HepG2 (cell line): ENCODE results near the gene USP2. TPM values are rescaled to one million over a fixed set of nuclear protein-coding genes. Genes with fewer than 3 reads are reported as not detected.

ENCODE experiments used
- GABPB1 ChIP-seq: IDR thresholded peaks from 2 replicates; pipeline ENCODE4 v1.6.1; 2016; ENCODE audit warnings: mild to moderate bottlenecking, missing genetic modification reagents, moderate library complexity, missing compliant biosample characterization
- JDP2 ChIP-seq: sonication (generic); formaldehyde crosslinking; IDR thresholded peaks from 2 replicates; pipeline ENCODE4 v1.8.1; 2022; ENCODE audit warnings: missing genetic modification reagents, borderline replicate concordance
- JUN ChIP-seq: sonication (generic); formaldehyde crosslinking; IDR thresholded peaks from 2 replicates; pipeline ENCODE4 v1.4.0; 2020; ENCODE audit warnings: mild to moderate bottlenecking, missing genetic modification reagents
- NBN ChIP-seq: fragments of 450-650 bp; conservative IDR thresholded peaks from 2 replicates; pipeline ENCODE4 v1.6.1; 2017
- NFIC ChIP-seq: IDR thresholded peaks from 2 replicates; pipeline ENCODE4 v1.6.1; 2012; ENCODE audit warnings: mild to moderate bottlenecking, low read length, inconsistent platforms
- NR2F2 ChIP-seq: IDR thresholded peaks from 2 replicates; pipeline ENCODE4 v1.6.1; 2012; ENCODE audit warnings: low read depth, inconsistent platforms, borderline replicate concordance
- POGZ ChIP-seq: sonication (generic); formaldehyde crosslinking; IDR thresholded peaks from 2 replicates; pipeline ENCODE4 v1.4.0; 2020; ENCODE audit warnings: mild to moderate bottlenecking, missing genetic modification reagents
- REPIN1 ChIP-seq: sonication (generic); formaldehyde crosslinking; IDR thresholded peaks from 2 replicates; pipeline ENCODE4 v1.8.0; 2022; ENCODE audit warnings: missing genetic modification reagents, low read depth, mild to moderate bottlenecking, borderline replicate concordance
- SOX13 ChIP-seq, 3 experiments: fragments of 450-650 bp in 1 of 3; sonication (generic) in 1 of 3; formaldehyde crosslinking in 1 of 3; IDR thresholded peaks in 2 of 3; conservative IDR thresholded peaks in 1 of 3; 2 replicates each; pipeline versions ENCODE4 v1.5.0 to v1.6.1; 2016 to 2020; ENCODE audit warnings: antibody characterized with exemption in 1 of 3, mild to moderate bottlenecking in 1 of 3, missing compliant biosample characterization in 1 of 3, missing genetic modification reagents in 1 of 3, moderate library complexity in 1 of 3
- SP4 ChIP-seq: sonication (generic); formaldehyde crosslinking; IDR thresholded peaks from 2 replicates; pipeline ENCODE4 v1.8.1; 2023; ENCODE audit warnings: mild to moderate bottlenecking, missing genetic modification reagents
- ZNF441 ChIP-seq: sonication (generic); formaldehyde crosslinking; IDR thresholded peaks from 2 replicates; pipeline ENCODE4 v1.7.0; 2021; ENCODE audit warnings: missing genetic modification reagents, borderline replicate concordance
- ZNF446 ChIP-seq: sonication (generic); formaldehyde crosslinking; IDR thresholded peaks from 2 replicates; pipeline ENCODE4 v1.5.0; 2020; ENCODE audit warnings: mild to moderate bottlenecking, missing genetic modification reagents
- polyA plus RNA-seq, 8 experiments: library from polyadenylated mRNA; depleted of rRNA in 3 of 8; stranded (reverse) in 7 of 8; unstranded in 1 of 8; fragments of >200 nt; fragmentation: Illumina TruSeq in 4 of 8; extraction: Trizol in 4 of 8; gene quantifications; 2 replicates each; pipeline versions ENCODE4 v1.2.1 to v1.2.3, GENCODE V29; 2011 to 2016; ENCODE audit warnings: low read depth in 4 of 8, missing spikeins in 1 of 8, mixed read lengths in 1 of 8; ENCODE audit not compliant: insufficient read depth in 1 of 8
- total RNA-seq, 5 experiments: library from RNA; depleted of rRNA; stranded (reverse); fragments of >200 nt; fragmentation: Illumina TruSeq; extraction: Trizol; gene quantifications; 2 replicates each; pipeline ENCODE4 v1.2.3, GENCODE V29; 2016; ENCODE audit warnings: low read depth in 1 of 5
- TF ChIP-seq, protein P1 (sequence below): sonication (generic); formaldehyde crosslinking; IDR thresholded peaks from 2 replicates; pipeline ENCODE4 v1.4.0; 2020; ENCODE audit warnings: mild to moderate bottlenecking, missing genetic modification reagents
- TF ChIP-seq, protein P2 (sequence below): sonication (generic); formaldehyde crosslinking; IDR thresholded peaks from 2 replicates; pipeline ENCODE4 v1.4.0; 2020; ENCODE audit warnings: missing genetic modification reagents, mild to moderate bottlenecking, borderline replicate concordance
- TF ChIP-seq, protein P3 (sequence below): sonication (generic); formaldehyde crosslinking; IDR thresholded peaks from 2 replicates; pipeline ENCODE4 v1.4.0; 2020; ENCODE audit warnings: missing genetic modification reagents

The USP2 gene
- total and polyA plus RNA-seq, 2 of the 13 experiments (the other 11 are each of a cell fraction or from before 2014, with no cell fraction given), result 2.5 to 6.0 TPM

DNA sequence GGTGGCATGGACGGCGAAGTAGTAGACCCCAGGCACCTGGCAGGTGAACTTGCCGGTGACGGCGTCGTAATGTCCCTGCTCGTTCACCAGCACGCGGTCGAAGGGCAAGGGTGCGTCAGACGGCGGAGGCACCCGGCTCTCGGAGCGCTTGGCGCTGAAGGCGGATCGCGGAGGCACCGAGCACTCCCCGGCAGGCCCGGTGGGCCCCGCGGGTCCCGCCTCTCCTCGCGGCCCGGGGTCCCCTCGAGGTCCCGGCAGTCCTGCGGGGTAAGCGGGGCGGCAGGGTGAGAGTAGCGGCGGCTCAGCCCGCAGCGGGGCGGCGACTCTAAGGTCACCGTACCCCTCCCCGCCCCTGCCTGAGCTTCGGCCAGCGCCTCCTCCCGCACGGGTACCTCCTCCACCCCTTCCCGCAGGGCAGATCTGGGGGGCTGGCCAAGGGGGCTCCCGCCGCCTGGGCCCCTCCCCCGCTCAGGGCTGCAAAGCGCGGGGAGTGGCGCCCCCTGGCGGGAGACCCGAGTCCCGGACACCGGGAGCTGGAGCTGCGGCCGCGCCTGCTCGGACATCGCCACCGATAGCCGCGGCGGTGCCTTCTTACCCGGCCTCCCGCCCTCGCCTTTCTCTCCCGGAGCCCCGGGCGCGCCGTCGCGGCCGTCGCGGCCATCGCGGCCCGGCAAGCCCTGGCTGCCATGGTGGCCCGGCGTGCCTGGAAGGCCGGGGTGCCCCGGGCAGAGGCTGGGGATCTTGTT, 41.7 kb downstream of the USP2 start (continued):
- TF ChIP-seq SOX13 (IDR thresholded peaks at IDR 0.05) (no peak), SOX13 (CRISPR knock-in tag; conservative IDR thresholded peaks at IDR 0.05 in 1 of 2, IDR thresholded peaks at IDR 0.05 in 1 of 2) (no peak), NR2F2 (no peak), NFIC (no peak), REPIN1 (CRISPR knock-in tag) (peak; percentile 45; the same call in 1 of the 2 replicates), JDP2 (no peak), ZNF446 (CRISPR knock-in tag) (no peak), GABPB1 (CRISPR knock-in tag) (peak; percentile 55; the same call in 1 of the 2 replicates), SP4 (CRISPR knock-in tag) (no peak), NBN (no peak), JUN (no peak), ZNF441 (no peak), POGZ (CRISPR knock-in tag) (0 out of 2 replicates have a peak, but pooled peaks have one; percentile 23)
- TF ChIP-seq, protein P1, sequence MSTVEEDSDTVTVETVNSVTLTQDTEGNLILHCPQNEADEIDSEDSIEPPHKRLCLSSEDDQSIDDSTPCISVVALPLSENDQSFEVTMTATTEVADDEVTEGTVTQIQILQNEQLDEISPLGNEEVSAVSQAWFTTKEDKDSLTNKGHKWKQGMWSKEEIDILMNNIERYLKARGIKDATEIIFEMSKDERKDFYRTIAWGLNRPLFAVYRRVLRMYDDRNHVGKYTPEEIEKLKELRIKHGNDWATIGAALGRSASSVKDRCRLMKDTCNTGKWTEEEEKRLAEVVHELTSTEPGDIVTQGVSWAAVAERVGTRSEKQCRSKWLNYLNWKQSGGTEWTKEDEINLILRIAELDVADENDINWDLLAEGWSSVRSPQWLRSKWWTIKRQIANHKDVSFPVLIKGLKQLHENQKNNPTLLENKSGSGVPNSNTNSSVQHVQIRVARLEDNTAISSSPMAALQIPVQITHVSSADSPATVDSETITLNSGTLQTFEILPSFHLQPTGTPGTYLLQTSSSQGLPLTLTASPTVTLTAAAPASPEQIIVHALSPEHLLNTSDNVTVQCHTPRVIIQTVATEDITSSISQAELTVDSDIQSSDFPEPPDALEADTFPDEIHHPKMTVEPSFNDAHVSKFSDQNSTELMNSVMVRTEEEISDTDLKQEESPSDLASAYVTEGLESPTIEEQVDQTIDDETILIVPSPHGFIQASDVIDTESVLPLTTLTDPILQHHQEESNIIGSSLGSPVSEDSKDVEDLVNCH (CRISPR knock-in tag), result no peak
- TF ChIP-seq, protein P2, sequence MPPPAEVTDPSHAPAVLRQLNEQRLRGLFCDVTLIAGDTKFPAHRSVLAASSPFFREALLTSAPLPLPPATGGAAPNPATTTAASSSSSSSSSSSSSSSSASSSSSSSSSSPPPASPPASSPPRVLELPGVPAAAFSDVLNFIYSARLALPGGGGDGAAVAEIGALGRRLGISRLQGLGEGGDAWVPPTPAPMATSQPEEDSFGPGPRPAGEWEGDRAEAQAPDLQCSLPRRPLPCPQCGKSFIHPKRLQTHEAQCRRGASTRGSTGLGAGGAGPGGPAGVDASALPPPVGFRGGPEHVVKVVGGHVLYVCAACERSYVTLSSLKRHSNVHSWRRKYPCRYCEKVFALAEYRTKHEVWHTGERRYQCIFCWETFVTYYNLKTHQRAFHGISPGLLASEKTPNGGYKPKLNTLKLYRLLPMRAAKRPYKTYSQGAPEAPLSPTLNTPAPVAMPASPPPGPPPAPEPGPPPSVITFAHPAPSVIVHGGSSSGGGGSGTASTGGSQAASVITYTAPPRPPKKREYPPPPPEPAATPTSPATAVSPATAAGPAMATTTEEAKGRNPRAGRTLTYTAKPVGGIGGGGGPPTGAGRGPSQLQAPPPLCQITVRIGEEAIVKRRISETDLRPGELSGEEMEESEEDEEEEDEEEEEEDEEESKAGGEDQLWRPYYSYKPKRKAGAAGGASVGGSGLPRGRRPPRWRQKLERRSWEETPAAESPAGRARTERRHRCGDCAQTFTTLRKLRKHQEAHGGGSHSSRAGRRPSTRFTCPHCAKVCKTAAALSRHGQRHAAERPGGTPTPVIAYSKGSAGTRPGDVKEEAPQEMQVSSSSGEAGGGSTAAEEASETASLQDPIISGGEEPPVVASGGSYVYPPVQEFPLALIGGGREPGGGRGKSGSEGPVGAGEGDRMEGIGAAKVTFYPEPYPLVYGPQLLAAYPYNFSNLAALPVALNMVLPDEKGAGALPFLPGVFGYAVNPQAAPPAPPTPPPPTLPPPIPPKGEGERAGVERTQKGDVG, result no peak
- TF ChIP-seq, protein P3, sequence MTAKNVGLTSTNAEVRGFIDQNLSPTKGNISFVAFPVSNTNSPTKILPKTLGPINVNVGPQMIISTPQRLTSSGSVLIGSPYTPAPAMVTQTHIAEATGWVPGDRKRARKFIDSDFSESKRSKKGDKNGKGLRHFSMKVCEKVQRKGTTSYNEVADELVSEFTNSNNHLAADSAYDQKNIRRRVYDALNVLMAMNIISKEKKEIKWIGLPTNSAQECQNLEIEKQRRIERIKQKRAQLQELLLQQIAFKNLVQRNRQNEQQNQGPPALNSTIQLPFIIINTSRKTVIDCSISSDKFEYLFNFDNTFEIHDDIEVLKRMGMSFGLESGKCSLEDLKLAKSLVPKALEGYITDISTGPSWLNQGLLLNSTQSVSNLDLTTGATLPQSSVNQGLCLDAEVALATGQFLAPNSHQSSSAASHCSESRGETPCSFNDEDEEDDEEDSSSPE (CRISPR knock-in tag), result no peak
